Vagina (tissue), 2 donors: ENCODE data around the gene COL28A1. TPM values are rescaled to one million over a fixed set of nuclear protein-coding genes. Genes with fewer than 3 reads are reported as not detected.
"Not testable (repeated sequence)": the region's sequence is repeated elsewhere in the genome, so short reads cannot be mapped to it uniquely, and the experiment has no call there.

Experiments used
- DNase-seq, 2 donors: peaks; one replicate each; pipeline ENCODE4 v3.0.0-alpha.2; 2017; ENCODE audit errors: extremely low spot score in 2 of 2
- H3K27ac ChIP-seq: fragments of 200-600 bp; sonication (generic); one replicate; pipeline ENCODE4 v1.5.1; 2019
- H3K27me3 ChIP-seq: fragments of 200-600 bp; sonication (generic); one replicate; pipeline ENCODE4 v1.5.1; 2019
- H3K36me3 ChIP-seq, 2 donors: fragments of 200-600 bp; sonication (generic); one replicate each; pipeline ENCODE4 v1.5.1; 2017 to 2019
- H3K4me1 ChIP-seq: fragments of 200-600 bp; sonication (generic); one replicate; pipeline ENCODE4 v1.5.1; 2019
- H3K4me3 ChIP-seq, 2 donors: fragments of 200-600 bp; sonication (generic); 1 replicate in 1 of 2; 2 replicates in 1 of 2; pipeline ENCODE4 v1.5.1; 2016 to 2019
- H3K9me3 ChIP-seq: fragments of 200-600 bp; sonication (generic); one replicate; pipeline ENCODE4 v1.5.1; 2019
- CTCF ChIP-seq, 3 experiments: fragments of 450-650 bp in 2 of 3; fragments of 200-600 bp in 1 of 3; sonication (generic) in 1 of 3; IDR thresholded peaks; one replicate each; pipeline ENCODE4 v1.5.1; 2017 to 2019; ENCODE audit warnings: antibody characterized with exemption in 3 of 3, mild to moderate bottlenecking in 2 of 3, moderate library complexity in 2 of 3
- POLR2A ChIP-seq, 2 donors: fragments of 450-650 bp; IDR thresholded peaks; one replicate each; pipeline ENCODE4 v1.6.1; 2017; ENCODE audit warnings: antibody characterized with exemption in 2 of 2, mild to moderate bottlenecking in 2 of 2, moderate library complexity in 2 of 2
- POLR2AphosphoS5 ChIP-seq, 2 donors: sonication (generic); formaldehyde crosslinking; IDR thresholded peaks; one replicate each; pipeline ENCODE4 v1.9.0; 2017; ENCODE audit warnings: antibody characterized with exemption in 2 of 2, mild to moderate bottlenecking in 2 of 2, low read depth in 1 of 2; ENCODE audit not compliant: insufficient read depth in 1 of 2
- intact Hi-C: fragments of 100-400 bp; cut with DNase I; formaldehyde crosslinking; loops from one replicate; pipeline ENCODE4 v1.15.1; 2023
- total RNA-seq: library from RNA; depleted of rRNA; stranded (reverse); fragments of >200 nt; gene quantifications from one replicate; pipeline ENCODE4 v1.2.3, GENCODE V29; 2016

Gene COL28A1
- total RNA-seq, 1 donor from 2014 or later, result 5.4 TPM

DNA sequence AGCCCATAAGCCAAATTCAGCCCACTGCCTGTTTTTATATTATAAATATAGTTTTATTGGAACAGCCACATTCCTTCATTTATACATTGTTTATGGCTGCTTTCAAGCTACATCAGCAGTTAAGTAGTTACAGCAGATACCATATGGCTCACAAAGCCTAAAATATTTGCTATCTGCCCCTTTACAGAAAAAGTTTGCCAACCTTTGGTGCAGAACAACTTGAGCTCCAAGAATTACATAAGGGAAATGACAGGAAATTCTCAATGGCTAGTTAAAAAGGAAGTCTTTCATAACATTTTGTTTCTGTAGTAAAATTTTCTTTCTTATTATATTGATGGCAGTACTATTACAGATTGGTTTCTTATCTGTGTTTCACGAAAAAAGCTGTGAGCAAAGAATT, 59.3 kb downstream of the COL28A1 start:
- no peak for DNase-seq
- H3K9me3 ChIP-seq, result no peaks in the 10 kb centered on the region
- TF ChIP-seq POLR2A (IDR thresholded peaks at IDR 0.05), result no peak
- intact Hi-C loops, result no loop called here
- H3K4me1 ChIP-seq, result no peaks in the 10 kb centered on the region
- no peaks in the 10 kb centered on the region for H3K27me3 ChIP-seq
- H3K27ac ChIP-seq, result no peak overlapping the region
- H3K36me3 ChIP-seq, result no peaks in the 10 kb centered on the region
- no peak overlapping the region for H3K4me3 ChIP-seq

DNA sequence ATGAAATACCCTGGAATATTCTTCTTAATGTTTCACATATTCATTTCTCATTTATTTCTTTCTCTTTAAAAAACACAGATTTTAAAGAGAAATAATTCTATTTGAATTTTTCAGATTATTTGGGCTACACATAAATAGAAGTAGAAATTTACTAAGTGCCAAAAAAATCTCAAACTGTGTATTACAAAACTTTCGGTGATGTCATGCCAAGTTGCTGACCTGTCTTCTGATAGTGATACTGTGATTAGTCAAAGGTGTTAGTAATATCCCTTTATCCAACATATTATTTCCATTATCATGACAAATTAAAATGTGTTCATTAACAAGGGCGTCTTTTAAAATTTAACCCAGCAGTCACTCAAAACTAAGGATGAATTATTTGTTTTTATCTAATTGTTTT, 60.1 kb downstream of the COL28A1 start:
- DNase-seq, result no peak
- no peak overlapping the region for H3K27ac ChIP-seq
- intact Hi-C loops, result no loop called here

GRCh38 chr7:7474436-7474835, 61.2 kb downstream of the COL28A1 start:
- H3K27ac ChIP-seq, result no peak overlapping the region
- H3K36me3 ChIP-seq, result no peaks in the 10 kb centered on the region
- H3K4me1 ChIP-seq, result no peaks in the 10 kb centered on the region
- DNase-seq, result no peak
- H3K27me3 ChIP-seq, result no peaks in the 10 kb centered on the region
- H3K4me3 ChIP-seq, result no peak overlapping the region
- TF ChIP-seq POLR2A (IDR thresholded peaks at IDR 0.05), result no peak
- TF ChIP-seq POLR2AphosphoS5 (IDR thresholded peaks at IDR 0.05; ENCODE audit: insufficient read depth in 1 of 2, low read depth in 1 of 2), result no peak
- no peak for TF ChIP-seq CTCF (IDR thresholded peaks at IDR 0.05)
- intact Hi-C loops, result no loop called here
- no peaks in the 10 kb centered on the region for H3K9me3 ChIP-seq

More for the DNA sequence above, 60.1 kb downstream of the COL28A1 start:
- H3K27me3 ChIP-seq, result no peaks in the 10 kb centered on the region
- TF ChIP-seq POLR2A (IDR thresholded peaks at IDR 0.05), result no peak
- no peak for TF ChIP-seq POLR2AphosphoS5 (IDR thresholded peaks at IDR 0.05; ENCODE audit: insufficient read depth in 1 of 2, low read depth in 1 of 2)
- TF ChIP-seq CTCF (IDR thresholded peaks at IDR 0.05), result no peak
- no peaks in the 10 kb centered on the region for H3K4me1 ChIP-seq
- no peaks in the 10 kb centered on the region for H3K9me3 ChIP-seq
- H3K4me3 ChIP-seq, result no peak overlapping the region
- no peaks in the 10 kb centered on the region for H3K36me3 ChIP-seq

DNA sequence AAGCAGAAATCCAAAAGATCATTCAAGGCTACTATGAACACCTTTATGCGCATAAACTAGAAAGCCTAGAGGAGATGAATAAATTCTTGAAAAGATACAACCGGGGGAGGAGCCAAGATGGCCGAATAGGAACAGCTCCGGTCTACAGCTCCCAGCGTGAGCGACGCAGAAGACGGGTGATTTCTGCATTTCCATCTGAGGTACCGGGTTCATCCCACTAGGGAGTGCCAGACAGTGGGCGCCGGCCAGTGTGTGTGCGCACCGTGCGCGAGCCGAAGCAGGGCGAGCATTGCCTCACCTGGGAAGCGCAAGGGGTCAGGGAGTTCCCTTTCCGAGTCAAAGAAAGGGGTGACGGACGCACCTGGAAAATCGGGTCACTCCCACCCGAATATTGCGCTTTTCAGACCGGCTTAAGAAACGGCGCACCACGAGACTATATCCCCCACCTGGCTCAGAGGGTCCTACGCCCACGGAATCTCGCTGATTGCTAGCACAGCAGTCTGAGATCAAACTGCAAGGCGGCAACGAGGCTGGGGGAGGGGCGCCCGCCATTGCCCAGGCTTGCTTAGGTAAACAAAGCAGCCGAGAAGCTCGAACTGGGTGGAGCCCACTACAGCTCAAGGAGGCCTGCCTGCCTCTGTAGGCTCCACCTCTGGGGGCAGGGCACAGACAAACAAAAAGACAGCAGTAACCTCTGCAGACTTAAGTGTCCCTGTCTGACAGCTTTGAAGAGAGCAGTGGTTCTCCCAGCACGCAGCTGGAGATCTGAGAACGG, 70.5 kb downstream of the COL28A1 start:
- H3K36me3 ChIP-seq, H3K9me3 ChIP-seq, DNase-seq, H3K27me3 ChIP-seq, H3K4me1 ChIP-seq, H3K4me3 ChIP-seq, H3K27ac ChIP-seq, intact Hi-C loops: not testable (repeated sequence)

DNA sequence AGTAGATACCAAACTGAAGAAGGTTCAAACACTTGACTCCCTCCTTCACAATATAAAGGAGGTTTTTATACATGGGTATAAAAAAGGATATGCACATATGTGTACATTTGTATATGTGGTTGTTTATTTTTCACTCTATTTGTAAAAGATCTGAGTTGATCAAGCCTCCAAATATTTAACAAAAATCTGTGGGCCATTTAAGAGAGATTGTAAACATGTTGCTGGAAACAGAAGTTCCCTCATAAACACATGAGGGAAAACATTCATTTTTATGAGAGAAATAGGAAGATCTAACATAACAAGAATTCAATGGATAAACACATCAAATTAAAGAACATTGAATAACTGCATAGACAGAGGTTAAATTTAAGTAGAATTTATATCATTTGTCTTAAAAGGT, 81.7 kb downstream of the COL28A1 start:
- Histone ChIP-seq H3K4me3 (no peak overlapping the region), H3K27ac (no peak overlapping the region), H3K36me3 (no peaks in the 10 kb centered on the region), H3K27me3 (no peaks in the 10 kb centered on the region), H3K4me1 (no peaks in the 10 kb centered on the region), H3K9me3 (no peaks in the 10 kb centered on the region)
- TF ChIP-seq CTCF (IDR thresholded peaks at IDR 0.05), result no peak
- TF ChIP-seq POLR2A (IDR thresholded peaks at IDR 0.05), result no peak
- TF ChIP-seq POLR2AphosphoS5 (IDR thresholded peaks at IDR 0.05; ENCODE audit: insufficient read depth in 1 of 2, low read depth in 1 of 2), result no peak
- DNase-seq, result no peak
- intact Hi-C loops, result no loop called here

DNA sequence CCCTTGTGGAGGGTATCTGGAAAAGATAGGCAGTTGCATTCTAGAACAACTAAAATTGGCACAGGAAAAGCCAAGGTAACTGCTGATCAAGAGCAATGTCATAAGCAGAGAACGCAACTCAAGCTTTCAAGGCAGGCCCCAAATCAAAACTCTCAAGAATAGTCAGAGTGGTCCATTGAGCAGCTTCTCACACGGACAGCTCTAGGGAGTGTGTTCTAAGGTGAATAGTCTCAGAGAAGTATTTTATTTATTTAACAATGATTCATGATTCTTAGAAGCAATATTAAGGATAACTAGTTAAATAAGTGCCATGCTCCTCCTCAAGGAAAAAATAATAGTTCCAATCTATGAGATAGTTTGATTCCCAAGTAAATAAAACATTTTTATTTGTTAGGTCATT, 83.0 kb downstream of the COL28A1 start:
- TF ChIP-seq CTCF (IDR thresholded peaks at IDR 0.05), result no peak
- no peak for TF ChIP-seq POLR2A (IDR thresholded peaks at IDR 0.05)
- TF ChIP-seq POLR2AphosphoS5 (IDR thresholded peaks at IDR 0.05; ENCODE audit: insufficient read depth in 1 of 2, low read depth in 1 of 2), result no peak
- intact Hi-C loops, result no loop called here
- H3K9me3 ChIP-seq, result no peaks in the 10 kb centered on the region

More for the DNA sequence above, 83.0 kb downstream of the COL28A1 start:
- Histone ChIP-seq H3K27me3 (no peaks in the 10 kb centered on the region), H3K36me3 (no peaks in the 10 kb centered on the region), H3K27ac (no peak overlapping the region), H3K4me1 (no peaks in the 10 kb centered on the region), H3K4me3 (no peak overlapping the region)
- DNase-seq, result no peak
